ENCODE data around the gene MAB21L4. TPM values are rescaled to one million over a fixed set of nuclear protein-coding genes. Genes with fewer than 3 reads are reported as not detected.

Gene MAB21L4
- total RNA-seq, 2 donors from 2014 or later: not detected

DNA sequence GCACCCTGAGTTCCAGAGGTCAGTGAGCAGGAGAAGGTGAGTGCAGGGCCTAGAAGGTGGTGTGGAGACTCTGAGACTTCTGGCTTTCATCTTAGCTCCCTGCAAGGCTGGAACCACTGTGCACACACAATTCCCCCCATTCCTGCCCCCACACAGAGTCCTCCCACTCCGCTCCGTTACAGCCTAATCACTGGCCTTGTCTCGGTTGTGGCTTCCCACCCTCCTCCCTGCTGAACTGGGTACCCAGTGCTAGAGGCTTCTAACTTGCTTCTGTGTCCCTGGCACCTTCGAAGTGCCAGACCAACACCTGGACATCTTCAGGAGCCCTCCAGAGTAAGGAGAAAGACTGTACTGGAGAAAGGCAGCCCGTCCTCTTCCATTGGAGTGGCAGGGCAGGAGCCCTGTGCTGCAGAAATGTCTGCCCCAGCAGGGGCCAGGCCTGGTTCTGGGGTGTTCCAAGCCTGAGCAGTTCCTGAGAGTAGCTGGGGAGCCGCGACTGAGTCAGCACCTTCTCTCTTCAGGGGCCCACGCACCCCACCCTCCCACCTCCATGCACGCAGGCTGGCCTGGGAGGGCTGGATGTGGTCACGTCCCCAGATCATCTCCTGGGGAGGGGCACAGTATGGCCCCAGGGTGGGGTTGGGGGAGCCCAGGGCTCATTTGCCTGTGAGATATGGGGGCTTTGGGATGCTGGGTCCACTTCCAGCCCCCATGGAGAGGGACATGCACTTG lies 33.6 kb upstream of the MAB21L4 start:
- Mint-ChIP-seq H3K36me3 (no peaks in the 10 kb centered on the region), H3K27me3 (no peaks in the 10 kb centered on the region)

DNA sequence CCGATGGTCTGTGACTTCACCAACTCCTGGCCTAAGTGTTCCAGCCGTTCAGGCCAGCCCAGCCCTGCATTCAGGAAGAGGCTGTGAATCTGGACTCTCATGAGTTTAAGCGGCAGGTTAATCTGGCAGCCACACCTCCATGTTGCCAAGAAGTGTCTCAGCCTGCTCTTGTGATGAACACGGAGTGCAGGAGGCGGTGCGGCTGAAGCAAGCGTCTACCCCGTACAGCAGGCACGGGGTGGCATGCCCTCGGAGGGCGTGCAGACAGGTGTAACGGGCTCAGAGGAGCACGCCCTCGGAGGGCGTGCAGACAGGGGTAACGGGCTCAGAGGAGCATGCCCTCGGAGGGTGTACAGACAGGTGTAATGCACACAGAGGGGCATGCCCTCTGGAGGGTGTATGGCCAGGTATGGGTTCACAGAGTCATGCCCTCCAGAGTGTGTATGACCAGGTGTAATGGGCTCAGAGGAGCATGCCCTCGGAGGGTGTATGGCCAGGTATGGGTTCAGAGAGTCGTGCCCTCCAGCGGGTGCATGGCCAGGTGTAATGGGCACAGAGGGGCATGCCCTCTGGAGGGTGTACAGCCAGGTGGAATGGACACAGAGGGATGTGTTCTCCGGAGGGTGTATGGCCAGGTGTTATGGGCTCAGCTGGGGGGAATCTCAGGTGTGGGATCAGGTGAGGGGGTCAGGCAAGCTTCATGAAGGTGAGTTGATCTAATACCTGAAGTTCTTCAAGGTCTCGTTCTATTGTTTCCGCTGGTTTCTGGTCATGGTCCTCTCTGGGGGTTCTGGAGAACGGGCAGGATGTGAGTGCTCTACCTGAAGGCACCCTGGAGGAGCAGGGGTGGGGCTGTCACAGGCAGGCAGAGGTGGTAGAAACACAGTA lies 32.8 kb upstream of the MAB21L4 start:
- DNase-seq (ENCODE audit: low spot score): no peak
- no peak overlapping the region for H3K4me3 Mint-ChIP-seq
- H3K36me3 Mint-ChIP-seq: no peaks in the 10 kb centered on the region
- no peak for ATAC-seq
- no peaks in the 10 kb centered on the region for H3K27me3 Mint-ChIP-seq
- H3K4me1 Mint-ChIP-seq (ENCODE audit: low read depth in 2 of 2): no peaks in the 10 kb centered on the region
- no peaks in the 10 kb centered on the region for H3K9me3 Mint-ChIP-seq
- H3K27ac Mint-ChIP-seq: no peak overlapping the region

More for the DNA sequence above, 33.6 kb upstream of the MAB21L4 start:
- no peaks in the 10 kb centered on the region for H3K4me1 Mint-ChIP-seq (ENCODE audit: low read depth in 2 of 2)
- H3K9me3 Mint-ChIP-seq: no peaks in the 10 kb centered on the region
- no peak overlapping the region for H3K4me3 Mint-ChIP-seq
- no peak for ATAC-seq
- DNase-seq (ENCODE audit: low spot score): peak; percentile 51
- no peak overlapping the region for H3K27ac Mint-ChIP-seq

DNA sequence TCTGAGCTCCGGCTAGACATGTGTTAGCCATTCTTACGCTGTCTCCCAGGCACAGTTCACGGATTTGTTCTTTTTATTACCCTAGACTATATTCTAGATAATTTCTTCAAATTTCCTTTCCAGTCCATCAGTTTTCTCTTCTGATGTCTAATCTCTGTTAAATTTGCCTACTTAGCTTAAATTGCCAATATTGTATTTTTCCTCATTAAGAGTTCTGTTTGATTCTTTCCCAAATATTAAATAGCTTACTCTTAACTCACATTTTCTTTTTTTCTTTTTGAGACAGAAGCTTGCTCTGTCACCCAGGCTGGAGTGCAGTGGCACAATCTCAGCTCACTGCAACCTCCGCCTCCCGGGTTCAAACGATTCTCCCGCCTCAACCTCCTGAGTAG lies 31.4 kb upstream of the MAB21L4 start:
- DNase-seq (ENCODE audit: low spot score) (no peak), ATAC-seq (no peak)
- Mint-ChIP-seq H3K4me1 (ENCODE audit: low read depth in 2 of 2) (no peaks in the 10 kb centered on the region), H3K36me3 (no peaks in the 10 kb centered on the region), H3K4me3 (no peak overlapping the region), H3K27ac (no peak overlapping the region), H3K9me3 (no peaks in the 10 kb centered on the region), H3K27me3 (no peaks in the 10 kb centered on the region)

DNA sequence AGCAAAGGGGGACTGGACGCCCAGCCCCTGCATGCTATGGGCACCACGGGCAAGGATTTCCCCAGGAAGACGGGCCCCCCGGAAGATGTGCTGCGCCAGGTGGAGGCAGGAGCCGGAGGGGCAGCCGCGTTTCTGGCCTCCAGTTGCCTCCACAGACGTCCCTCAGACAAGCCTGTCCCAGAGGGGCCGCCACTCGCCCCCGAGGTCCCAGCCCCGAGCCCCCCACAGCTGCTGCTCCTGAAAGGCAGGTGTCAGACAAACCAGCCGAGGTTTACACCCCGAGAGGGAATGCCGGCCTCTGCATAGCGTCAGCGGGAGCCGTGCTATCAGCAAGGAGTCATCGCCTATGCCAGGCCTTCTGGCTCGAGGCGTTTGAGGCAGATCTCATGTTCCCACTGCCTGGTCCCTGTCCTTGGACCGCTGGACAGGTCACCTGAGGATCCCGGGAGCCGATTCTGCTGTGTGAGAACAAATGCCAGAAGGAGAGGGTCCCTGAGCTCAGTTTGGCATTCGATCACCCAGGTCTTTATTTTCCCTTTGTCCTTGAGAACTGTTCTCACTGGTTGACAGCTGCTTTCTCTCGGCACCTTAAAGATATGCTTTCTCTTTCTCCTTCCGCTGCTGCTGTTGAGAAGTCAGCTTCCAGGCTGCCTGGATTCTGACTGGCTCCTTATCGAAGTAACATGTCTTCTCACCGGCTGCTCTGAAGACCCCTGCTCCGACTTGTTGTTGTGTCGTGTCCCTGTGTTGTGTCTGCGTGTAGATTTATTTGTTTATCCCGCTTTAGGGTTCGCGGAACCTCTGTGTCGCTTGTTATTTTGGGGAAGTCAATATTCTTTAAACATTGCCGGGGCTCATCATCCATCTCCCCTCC lies 30.8 kb upstream of the MAB21L4 start:
- no peaks in the 10 kb centered on the region for H3K9me3 Mint-ChIP-seq
- H3K4me1 Mint-ChIP-seq (ENCODE audit: low read depth in 2 of 2): no peaks in the 10 kb centered on the region
- H3K4me3 Mint-ChIP-seq: no peak overlapping the region
- ATAC-seq (peak in 1 of 2 donors; percentile 17), DNase-seq (ENCODE audit: low spot score) (peak; percentile 39)
- no peaks in the 10 kb centered on the region for H3K36me3 Mint-ChIP-seq
- no peak overlapping the region for H3K27ac Mint-ChIP-seq
- H3K27me3 Mint-ChIP-seq: no peaks in the 10 kb centered on the region

DNA sequence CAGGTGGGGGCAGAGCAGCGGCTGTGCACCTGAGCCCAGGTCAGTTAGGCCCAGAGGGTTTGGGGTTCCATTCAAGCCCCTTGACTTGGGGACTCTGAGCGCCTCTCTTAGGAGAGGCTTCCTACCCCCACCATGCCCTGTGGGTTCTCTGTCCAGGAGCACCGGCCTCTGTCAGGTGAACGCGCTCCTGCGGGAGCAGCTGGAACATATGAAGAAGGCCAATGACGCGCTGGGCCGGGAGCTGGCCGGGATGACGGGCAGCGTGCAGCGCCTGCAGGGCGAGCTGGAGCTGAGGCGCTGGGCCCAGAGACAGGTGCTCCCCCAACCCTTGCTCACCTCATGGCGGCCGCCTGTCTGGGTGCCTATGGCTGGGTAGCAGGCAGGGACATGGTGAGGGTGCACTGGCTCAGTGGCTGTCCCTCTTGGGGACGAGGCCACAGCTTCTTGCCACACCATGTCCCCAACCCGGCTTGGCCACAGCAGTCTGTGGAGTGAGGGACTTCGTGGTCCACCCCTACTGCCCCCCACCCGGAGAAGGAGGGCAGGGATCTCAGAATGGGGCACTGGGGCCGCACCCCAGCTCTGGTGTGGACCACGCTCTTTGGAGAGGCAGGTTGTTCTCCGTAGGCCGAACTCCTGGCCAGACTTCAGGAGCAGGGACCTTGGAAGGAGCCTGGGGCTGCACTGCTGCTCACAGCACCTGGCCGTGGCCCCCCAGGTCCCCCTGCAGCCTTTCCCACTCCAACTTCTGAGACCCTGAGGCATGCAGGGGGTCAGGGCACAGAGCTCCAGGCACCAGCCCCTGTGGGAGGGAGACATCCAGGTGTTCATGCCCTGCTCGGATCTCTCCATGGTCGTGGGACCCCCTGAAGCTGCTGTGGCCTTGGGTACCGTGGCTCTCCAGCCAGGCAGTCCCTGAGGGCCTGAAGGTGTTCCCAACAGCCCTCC lies 29.9 kb upstream of the MAB21L4 start:
- H3K9me3 Mint-ChIP-seq: no peaks in the 10 kb centered on the region
- H3K36me3 Mint-ChIP-seq: no peaks in the 10 kb centered on the region
- no peaks in the 10 kb centered on the region for H3K27me3 Mint-ChIP-seq
- peak; percentile 6 to 35 for ATAC-seq
- no peaks in the 10 kb centered on the region for H3K4me1 Mint-ChIP-seq (ENCODE audit: low read depth in 2 of 2)
- H3K27ac Mint-ChIP-seq: no peak overlapping the region
- DNase-seq (ENCODE audit: low spot score): peak; percentile 59
- H3K4me3 Mint-ChIP-seq: no peak overlapping the region

DNA sequence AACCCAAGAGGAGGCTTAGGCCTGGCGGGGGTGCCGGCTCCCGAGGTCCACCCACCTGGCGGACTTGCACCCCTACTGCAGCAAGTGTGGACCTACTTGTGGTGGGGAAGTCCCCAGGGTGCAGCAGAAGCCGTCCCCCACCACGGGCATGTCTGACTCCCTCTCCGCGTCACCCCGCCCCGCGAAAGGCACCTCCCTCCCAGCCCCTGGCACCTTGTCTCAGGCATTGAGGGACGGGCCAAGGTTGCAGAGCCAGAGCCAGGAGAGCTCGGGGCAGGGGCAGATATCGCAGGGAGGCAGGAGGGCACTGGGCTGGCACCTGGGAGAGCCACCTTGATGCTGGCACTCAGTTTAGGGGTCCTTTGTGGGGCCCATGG lies 29.2 kb upstream of the MAB21L4 start:
- no peaks in the 10 kb centered on the region for H3K9me3 Mint-ChIP-seq
- ATAC-seq (no peak), DNase-seq (ENCODE audit: low spot score) (peak; percentile 58)
- H3K4me1 Mint-ChIP-seq (ENCODE audit: low read depth in 2 of 2): no peaks in the 10 kb centered on the region
- H3K36me3 Mint-ChIP-seq: no peaks in the 10 kb centered on the region
- no peak overlapping the region for H3K27ac Mint-ChIP-seq
- H3K4me3 Mint-ChIP-seq: no peak overlapping the region
- no peaks in the 10 kb centered on the region for H3K27me3 Mint-ChIP-seq

DNA sequence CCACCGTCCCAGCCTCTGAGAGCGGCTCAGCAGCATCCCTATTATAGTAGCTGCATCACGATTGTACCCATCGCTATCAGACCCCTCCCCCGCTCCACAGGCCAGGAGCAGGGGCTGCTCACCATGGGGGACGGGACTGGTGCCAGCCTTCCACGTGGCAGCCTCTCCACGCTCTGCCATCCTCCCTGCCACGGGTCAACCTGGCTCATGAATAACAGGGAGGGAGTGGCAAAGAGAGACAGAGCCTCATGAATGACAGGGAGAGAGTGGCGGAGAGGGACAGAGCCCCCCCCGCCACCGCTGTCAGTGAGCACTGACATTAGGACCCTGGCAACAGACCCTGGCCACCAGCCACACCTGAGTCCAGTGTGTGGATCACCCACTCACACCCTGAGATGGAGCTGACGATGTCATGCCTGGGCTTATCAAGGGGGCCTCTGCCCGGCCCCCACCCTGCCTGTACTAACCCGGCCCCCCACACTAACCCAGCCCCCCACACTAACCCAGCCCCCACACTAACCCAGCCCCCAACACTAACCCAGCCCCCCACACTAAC lies 27.1 kb upstream of the MAB21L4 start:
- DNase-seq (ENCODE audit: low spot score) (no peak), ATAC-seq (no peak)
- Mint-ChIP-seq H3K4me1 (ENCODE audit: low read depth in 2 of 2) (no peaks in the 10 kb centered on the region), H3K9me3 (no peaks in the 10 kb centered on the region), H3K27me3 (no peaks in the 10 kb centered on the region), H3K36me3 (no peaks in the 10 kb centered on the region), H3K27ac (no peak overlapping the region), H3K4me3 (no peak overlapping the region)

DNA sequence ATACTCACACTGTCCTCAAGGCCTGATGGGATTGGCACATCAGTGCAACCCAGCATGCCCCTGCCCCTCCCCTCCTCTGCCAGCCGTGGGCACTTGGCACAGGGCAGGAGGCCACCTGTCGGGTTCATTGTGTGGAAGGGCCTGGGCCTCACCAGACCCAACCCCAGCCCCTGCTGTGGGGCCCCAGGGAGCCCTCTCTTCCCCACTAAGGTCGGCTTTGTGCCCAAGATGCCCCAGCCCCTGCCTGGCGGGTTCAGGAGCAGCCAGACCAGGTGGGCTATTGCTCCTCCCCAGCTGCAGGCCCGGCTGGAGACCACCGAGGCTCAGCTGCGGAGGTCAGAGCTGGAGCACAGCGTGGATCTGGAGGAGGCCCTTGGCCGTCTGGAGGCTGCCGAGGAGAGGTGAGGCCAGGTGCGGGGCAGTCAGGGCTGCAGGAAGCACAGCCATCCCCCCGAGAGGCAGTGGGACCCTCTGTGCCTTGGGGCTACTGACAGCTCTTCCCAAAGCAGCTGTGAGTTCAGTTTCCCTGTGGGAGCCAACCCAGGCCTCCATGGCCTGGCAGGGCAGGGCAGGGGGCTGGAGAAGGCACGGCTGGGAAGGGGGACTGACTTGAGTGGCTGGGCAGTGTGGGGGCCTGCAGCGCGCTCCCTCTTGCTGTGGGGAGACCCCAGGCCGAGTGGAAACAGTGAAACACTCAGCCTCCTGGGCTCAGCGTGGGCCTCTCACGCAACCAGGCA lies 26.5 kb upstream of the MAB21L4 start:
- Mint-ChIP-seq H3K27me3 (no peaks in the 10 kb centered on the region), H3K36me3 (no peaks in the 10 kb centered on the region), H3K4me3 (no peak overlapping the region), H3K9me3 (no peaks in the 10 kb centered on the region), H3K4me1 (ENCODE audit: low read depth in 2 of 2) (no peaks in the 10 kb centered on the region), H3K27ac (no peak overlapping the region)
- ATAC-seq: no peak
- no peak for DNase-seq (ENCODE audit: low spot score)

DNA sequence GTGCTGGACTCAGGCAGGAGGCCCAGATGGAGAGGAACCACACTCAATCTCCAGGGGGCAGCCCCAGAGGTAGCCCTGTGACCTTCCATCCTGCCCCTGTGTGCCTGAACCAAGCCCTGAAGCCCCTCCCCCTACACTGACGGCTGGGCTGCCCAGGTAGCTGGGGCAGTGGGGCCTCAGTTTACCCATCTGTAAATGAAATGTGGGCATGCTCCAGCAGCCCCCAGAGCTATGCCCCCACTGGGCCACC lies 26.0 kb upstream of the MAB21L4 start:
- Mint-ChIP-seq H3K36me3 (no peaks in the 10 kb centered on the region), H3K27me3 (no peaks in the 10 kb centered on the region), H3K4me1 (ENCODE audit: low read depth in 2 of 2) (no peaks in the 10 kb centered on the region), H3K4me3 (no peak overlapping the region), H3K27ac (no peak overlapping the region), H3K9me3 (no peaks in the 10 kb centered on the region)
- ATAC-seq (no peak), DNase-seq (ENCODE audit: low spot score) (peak; percentile 46)

DNA sequence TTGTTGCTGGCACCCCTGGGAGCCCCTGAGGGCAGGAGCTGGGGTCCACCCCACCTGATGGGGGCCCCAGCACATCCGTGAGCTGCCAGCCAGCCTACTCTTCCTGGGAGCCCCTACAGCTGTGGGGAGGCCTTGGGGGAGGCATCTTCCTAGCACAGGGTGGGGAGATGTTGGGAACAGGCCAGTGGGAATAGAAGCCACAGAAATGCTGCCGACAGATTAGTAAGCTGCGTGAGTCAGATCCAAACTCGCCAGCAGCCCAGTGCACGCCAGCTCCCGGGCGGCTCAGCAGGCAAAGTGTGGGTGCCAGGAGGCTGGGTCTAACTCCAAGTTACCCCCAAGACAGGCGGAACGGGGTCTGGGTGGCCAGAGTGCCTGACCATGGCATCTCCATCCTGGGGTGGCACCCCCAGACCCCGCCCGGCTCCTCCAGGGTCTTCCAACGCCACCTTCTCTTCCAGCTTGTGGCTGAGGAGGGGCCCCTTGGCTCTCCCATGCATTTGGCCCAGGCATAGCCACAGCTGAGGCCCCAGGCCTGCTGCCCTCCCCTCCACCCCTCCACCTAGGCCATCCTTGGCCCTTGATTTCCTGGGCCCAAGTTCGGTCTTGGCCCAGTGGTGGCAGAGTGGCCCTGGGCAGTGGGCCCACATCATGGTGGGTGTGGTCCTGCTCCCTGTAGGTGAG lies 25.5 kb upstream of the MAB21L4 start:
- DNase-seq (ENCODE audit: low spot score) (peak; percentile 48), ATAC-seq (no peak)
- Mint-ChIP-seq H3K27me3 (no peaks in the 10 kb centered on the region), H3K36me3 (no peaks in the 10 kb centered on the region), H3K9me3 (no peaks in the 10 kb centered on the region), H3K4me3 (no peak overlapping the region), H3K4me1 (ENCODE audit: low read depth in 2 of 2) (no peaks in the 10 kb centered on the region), H3K27ac (no peak overlapping the region)

DNA sequence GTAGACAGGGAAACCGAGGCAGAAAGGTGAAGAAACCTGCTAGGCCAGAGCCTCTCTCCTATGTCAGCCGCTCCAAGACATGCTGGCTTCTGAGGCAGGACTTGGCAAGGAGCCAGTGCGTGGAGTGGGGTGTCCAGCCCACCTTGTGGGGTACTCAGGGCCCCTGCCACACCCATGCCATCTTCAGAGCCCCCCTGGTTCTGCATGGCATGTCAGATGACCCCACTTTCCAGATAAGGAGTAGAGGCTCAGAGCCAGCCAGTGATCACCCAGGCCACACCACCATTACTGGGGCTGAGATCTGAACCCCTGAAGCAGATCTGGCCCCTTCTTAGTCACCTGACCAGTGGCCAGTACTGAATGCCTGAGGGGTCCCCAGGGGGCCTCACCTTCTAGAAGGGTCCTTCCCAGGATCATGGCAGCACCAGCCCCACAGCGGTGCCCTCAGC lies 24.9 kb upstream of the MAB21L4 start:
- DNase-seq (ENCODE audit: low spot score): no peak
- no peak overlapping the region for H3K4me3 Mint-ChIP-seq
- no peaks in the 10 kb centered on the region for H3K27me3 Mint-ChIP-seq
- no peaks in the 10 kb centered on the region for H3K36me3 Mint-ChIP-seq
- no peaks in the 10 kb centered on the region for H3K9me3 Mint-ChIP-seq
- H3K27ac Mint-ChIP-seq: no peak overlapping the region
- no peaks in the 10 kb centered on the region for H3K4me1 Mint-ChIP-seq (ENCODE audit: low read depth in 2 of 2)
- no peak for ATAC-seq
